Stimulated activated CD4-positive, alpha-beta T cell treated with anti-CD3 and anti-CD28 coated beads, Interleukin-4, amount 100 ng/mL, for 1 hour (primary cell): ENCODE data around the gene SIMC1.

Source experiments
- DNase-seq: peaks from one replicate; pipeline ENCODE4 v3.0.0-alpha.2; 2020

The SIMC1 gene

GRCh38 chr5:176389135-176390123, 151.2 kb downstream of the SIMC1 start:
- no peak for DNase-seq

- DNase-seq = no peak
These were observed 153.3 kb downstream of the SIMC1 start for GRCh38 chr5:176391479-176391878.

DNA sequence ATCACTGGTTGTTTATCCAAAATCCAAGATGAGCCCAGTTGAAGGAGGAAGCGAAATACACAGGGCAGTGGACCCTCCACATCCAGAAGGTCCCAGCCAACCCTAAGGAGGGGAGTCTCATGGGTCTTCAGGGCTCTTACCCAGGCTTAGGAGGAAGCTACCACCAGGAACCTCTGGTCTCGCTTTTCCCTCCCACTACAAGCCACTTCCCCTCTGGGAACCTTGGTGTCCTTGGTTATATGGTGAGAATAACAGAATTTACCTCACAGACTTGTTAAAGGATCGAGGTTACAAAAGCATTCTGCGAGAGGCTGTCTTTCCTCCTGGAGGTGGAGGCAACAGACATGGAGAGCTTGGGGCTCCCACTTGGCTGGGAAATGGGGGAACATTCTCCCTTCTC, 153.8 kb downstream of the SIMC1 start:
- DNase-seq = no peak

GRCh38 chr5:176392526-176392925, 154.3 kb downstream of the SIMC1 start:
- DNase-seq = no peak

DNA sequence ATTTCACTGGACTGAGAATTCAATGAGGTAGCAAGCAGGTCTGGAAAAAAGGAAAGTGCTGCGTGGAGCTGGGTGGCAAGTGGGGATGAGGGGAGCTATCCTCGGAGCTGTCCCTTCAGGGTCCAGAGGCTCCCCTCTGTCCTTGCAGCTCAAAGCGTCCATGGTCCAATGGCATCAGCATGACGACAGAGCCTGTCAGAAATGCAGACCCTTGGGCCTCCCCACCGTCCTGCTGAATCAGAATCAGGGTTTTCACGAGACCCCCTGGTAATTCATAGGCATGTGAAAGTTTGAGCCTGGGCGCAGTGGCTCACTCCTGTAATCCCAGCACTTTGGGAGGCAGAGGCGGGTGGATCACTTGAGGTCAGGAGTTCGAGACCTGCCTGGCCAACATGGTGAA, 155.9 kb downstream of the SIMC1 start:
- no peak for DNase-seq

GRCh38 chr5:176394881-176395675, 156.9 kb downstream of the SIMC1 start:
- DNase-seq = no peak
